Astrocyte (in vitro differentiated cells and primary cell): ENCODE data around the gene ZBTB7B. TPM values are rescaled to one million over a fixed set of nuclear protein-coding genes. Genes with fewer than 3 reads are reported as not detected.

Experiments
- DNase-seq: peaks from one replicate; pipeline ENCODE4 v3.0.0-alpha.2; 2010; ENCODE audit warnings: low read depth
- FAIRE-seq: peaks from 2 replicates; lab custom pipeline; 2011; peaks lifted over from hg19 to GRCh38; lab: Jason Lieb, UNC
- H2AFZ ChIP-seq: 2 replicates; pipeline ENCODE4 v1.6.0; 2012; ENCODE audit warnings: low read depth, low read length, inconsistent platforms
- H3K27ac ChIP-seq: 2 replicates; pipeline ENCODE4 v1.5.1; 2011; ENCODE audit warnings: low read depth, low read length, inconsistent platforms
- H3K27me3 ChIP-seq: 2 replicates; pipeline ENCODE4 v1.6.0; 2011; ENCODE audit warnings: low read length, inconsistent platforms; ENCODE audit not compliant: insufficient read depth
- H3K36me3 ChIP-seq: 2 replicates; pipeline ENCODE4 v1.5.1; 2011; ENCODE audit warnings: low read length, inconsistent platforms; ENCODE audit not compliant: insufficient read depth
- H3K4me1 ChIP-seq: 2 replicates; pipeline ENCODE4 v1.5.1; 2011; ENCODE audit warnings: low read length, inconsistent platforms; ENCODE audit not compliant: insufficient read depth
- H3K4me2 ChIP-seq: 2 replicates; pipeline ENCODE4 v1.6.0; 2012; ENCODE audit warnings: low read length, inconsistent platforms
- H3K4me3 ChIP-seq: 2 replicates; pipeline ENCODE4 v1.5.1; 2011; ENCODE audit warnings: low read depth, mild to moderate bottlenecking, low read length, inconsistent platforms; ENCODE audit not compliant: insufficient read depth
- H3K79me2 ChIP-seq: 2 replicates; pipeline ENCODE4 v1.6.0; 2012; ENCODE audit warnings: mild to moderate bottlenecking, low read length, inconsistent platforms; ENCODE audit not compliant: insufficient read depth
- H3K9ac ChIP-seq: 2 replicates; pipeline ENCODE4 v1.6.0; 2012; ENCODE audit warnings: mild to moderate bottlenecking, low read length, inconsistent platforms
- H3K9me3 ChIP-seq: 2 replicates; pipeline ENCODE4 v1.5.1; 2012; ENCODE audit warnings: low read depth, mild to moderate bottlenecking, low read length, inconsistent platforms; ENCODE audit not compliant: insufficient read depth
- H4K20me1 ChIP-seq: 2 replicates; pipeline ENCODE4 v1.6.0; 2012; ENCODE audit warnings: low read length, inconsistent platforms; ENCODE audit not compliant: insufficient read depth
- H3K27ac Mint-ChIP-seq: one replicate; pipeline ENCODE4 v1.8.0; 2021; ENCODE audit warnings: mild to moderate bottlenecking, mixed read lengths; ENCODE audit not compliant: unreplicated experiment
- H3K27me3 Mint-ChIP-seq: one replicate; pipeline ENCODE4 v1.8.0; 2021; ENCODE audit warnings: low read depth, mixed read lengths; ENCODE audit not compliant: unreplicated experiment
- H3K36me3 Mint-ChIP-seq: one replicate; pipeline ENCODE4 v1.8.0; 2021; ENCODE audit warnings: low read depth, mixed read lengths; ENCODE audit not compliant: unreplicated experiment
- H3K4me1 Mint-ChIP-seq: one replicate; pipeline ENCODE4 v1.8.0; 2021; ENCODE audit warnings: low read depth, mixed read lengths; ENCODE audit not compliant: unreplicated experiment
- H3K4me3 Mint-ChIP-seq: one replicate; pipeline ENCODE4 v1.8.0; 2021; ENCODE audit warnings: mild to moderate bottlenecking, moderate library complexity, mixed read lengths; ENCODE audit not compliant: unreplicated experiment
- H3K9me3 Mint-ChIP-seq: one replicate; pipeline ENCODE4 v1.8.0; 2021; ENCODE audit warnings: mild to moderate bottlenecking, mixed read lengths; ENCODE audit not compliant: unreplicated experiment
- EZH2 ChIP-seq: IDR thresholded peaks from 2 replicates; pipeline ENCODE4 v1.6.1; 2012; ENCODE audit warnings: mild to moderate bottlenecking, low read length, inconsistent platforms; ENCODE audit not compliant: insufficient read depth
- total RNA-seq: library from RNA; stranded (reverse); gene quantifications from 2 replicates; pipeline ENCODE4 v1.2.1, GENCODE V29; 2021
- TF ChIP-seq, protein P1 (sequence below): IDR thresholded peaks from 2 replicates; pipeline ENCODE4 v1.5.1; 2011; ENCODE audit warnings: low read depth, mild to moderate bottlenecking, inconsistent platforms, low read length, moderate library complexity; ENCODE audit not compliant: insufficient read depth

The ZBTB7B gene
- total RNA-seq, 1 donor from 2014 or later: 46.1 TPM

DNA sequence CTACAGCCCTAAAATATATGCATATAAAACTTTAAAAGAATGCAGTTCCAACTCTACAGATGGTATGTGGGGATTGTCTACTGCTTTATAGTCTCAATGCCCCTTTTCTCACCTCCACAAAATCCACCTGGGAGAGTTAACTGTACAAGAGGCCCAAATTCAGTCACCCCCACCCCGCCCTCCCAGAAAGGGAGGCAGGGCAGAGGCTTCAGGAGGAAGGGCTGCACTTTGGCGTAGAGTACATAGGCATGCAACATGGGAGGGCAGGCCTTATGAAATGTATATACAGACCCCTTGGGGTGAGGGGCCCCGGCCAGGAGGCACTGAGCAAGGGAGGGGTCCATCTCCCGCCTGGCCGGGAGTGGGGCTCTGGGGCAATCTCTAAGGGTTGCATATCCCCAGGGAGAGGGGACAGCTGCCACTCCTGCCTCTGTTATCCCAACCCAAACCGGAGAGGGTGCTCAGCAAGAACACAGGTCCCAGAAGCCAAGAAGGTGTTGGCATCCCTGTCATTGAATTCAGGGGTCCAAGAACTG is 39.7 kb upstream of the ZBTB7B start:
- peaks cover 26% of the 10 kb centered on the region for H3K4me1 Mint-ChIP-seq
- Histone ChIP-seq H2AFZ (no peak overlapping the region), H3K9me3 (no peaks in the 10 kb centered on the region), H3K36me3 (peaks cover 40% of the 10 kb centered on the region), H3K4me3 (peak overlapping the region; percentile 75), H4K20me1 (peaks cover 48% of the 10 kb centered on the region), H3K79me2 (peaks cover 60% of the 10 kb centered on the region), H3K9ac (peak overlapping the region; percentile 91), H3K27ac (no peak overlapping the region), H3K4me1 (peaks cover 21% of the 10 kb centered on the region), H3K4me2 (peak overlapping the region; percentile 87), H3K27me3 (no peaks in the 10 kb centered on the region)
- H3K27me3 Mint-ChIP-seq: no peaks in the 10 kb centered on the region
- H3K9me3 Mint-ChIP-seq: no peaks in the 10 kb centered on the region
- DNase-seq: no peak
- no peak for FAIRE-seq
- H3K36me3 Mint-ChIP-seq: peaks cover 19% of the 10 kb centered on the region
- no peak for TF ChIP-seq EZH2
- TF ChIP-seq, protein P1, sequence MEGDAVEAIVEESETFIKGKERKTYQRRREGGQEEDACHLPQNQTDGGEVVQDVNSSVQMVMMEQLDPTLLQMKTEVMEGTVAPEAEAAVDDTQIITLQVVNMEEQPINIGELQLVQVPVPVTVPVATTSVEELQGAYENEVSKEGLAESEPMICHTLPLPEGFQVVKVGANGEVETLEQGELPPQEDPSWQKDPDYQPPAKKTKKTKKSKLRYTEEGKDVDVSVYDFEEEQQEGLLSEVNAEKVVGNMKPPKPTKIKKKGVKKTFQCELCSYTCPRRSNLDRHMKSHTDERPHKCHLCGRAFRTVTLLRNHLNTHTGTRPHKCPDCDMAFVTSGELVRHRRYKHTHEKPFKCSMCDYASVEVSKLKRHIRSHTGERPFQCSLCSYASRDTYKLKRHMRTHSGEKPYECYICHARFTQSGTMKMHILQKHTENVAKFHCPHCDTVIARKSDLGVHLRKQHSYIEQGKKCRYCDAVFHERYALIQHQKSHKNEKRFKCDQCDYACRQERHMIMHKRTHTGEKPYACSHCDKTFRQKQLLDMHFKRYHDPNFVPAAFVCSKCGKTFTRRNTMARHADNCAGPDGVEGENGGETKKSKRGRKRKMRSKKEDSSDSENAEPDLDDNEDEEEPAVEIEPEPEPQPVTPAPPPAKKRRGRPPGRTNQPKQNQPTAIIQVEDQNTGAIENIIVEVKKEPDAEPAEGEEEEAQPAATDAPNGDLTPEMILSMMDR: no peak
- H3K27ac Mint-ChIP-seq: peak overlapping the region; percentile 12
- peak overlapping the region; percentile 69 for H3K4me3 Mint-ChIP-seq

- Histone ChIP-seq H2AFZ (no peak overlapping the region), H3K4me3 (no peak overlapping the region), H3K27ac (no peak overlapping the region), H4K20me1 (peaks cover 56% of the 10 kb centered on the region), H3K36me3 (peaks cover 44% of the 10 kb centered on the region), H3K9ac (peak overlapping the region; percentile 24), H3K27me3 (no peaks in the 10 kb centered on the region), H3K79me2 (peaks cover 67% of the 10 kb centered on the region), H3K4me1 (peaks cover 28% of the 10 kb centered on the region), H3K9me3 (no peaks in the 10 kb centered on the region), H3K4me2 (no peak overlapping the region)
- TF ChIP-seq, protein P1: no peak
- TF ChIP-seq EZH2: no peak
- H3K36me3 Mint-ChIP-seq: peaks cover 14% of the 10 kb centered on the region
- H3K27me3 Mint-ChIP-seq: no peaks in the 10 kb centered on the region
- H3K27ac Mint-ChIP-seq: peak overlapping the region; percentile 48
- DNase-seq: no peak
- no peak for FAIRE-seq
- H3K9me3 Mint-ChIP-seq: no peaks in the 10 kb centered on the region
- H3K4me3 Mint-ChIP-seq: peak overlapping the region; percentile 69
- peaks cover 30% of the 10 kb centered on the region for H3K4me1 Mint-ChIP-seq
Observed at GRCh38 chr1:154963643-154964042, 39.0 kb upstream of the ZBTB7B start.

- no peak overlapping the region for H3K27ac Mint-ChIP-seq
- H3K36me3 ChIP-seq: peaks cover 44% of the 10 kb centered on the region
- no peaks in the 10 kb centered on the region for H3K27me3 Mint-ChIP-seq
- DNase-seq (no peak), FAIRE-seq (no peak)
- H3K27me3 ChIP-seq: no peaks in the 10 kb centered on the region
- no peak overlapping the region for H3K4me2 ChIP-seq
- no peaks in the 10 kb centered on the region for H3K9me3 ChIP-seq
- no peak overlapping the region for H3K4me3 Mint-ChIP-seq
- peaks cover 33% of the 10 kb centered on the region for H3K4me1 Mint-ChIP-seq
- peak overlapping the region; percentile 24 for H3K9ac ChIP-seq
- H2AFZ ChIP-seq: no peak overlapping the region
- H3K79me2 ChIP-seq: peaks cover 72% of the 10 kb centered on the region
- peaks cover 63% of the 10 kb centered on the region for H4K20me1 ChIP-seq
- no peaks in the 10 kb centered on the region for H3K9me3 Mint-ChIP-seq
- no peak overlapping the region for H3K4me3 ChIP-seq
- TF ChIP-seq, protein P1: no peak
- TF ChIP-seq EZH2: no peak
- H3K4me1 ChIP-seq: peaks cover 35% of the 10 kb centered on the region
- no peak overlapping the region for H3K27ac ChIP-seq
- H3K36me3 Mint-ChIP-seq: peaks cover 14% of the 10 kb centered on the region
Observed at GRCh38 chr1:154964359-154964758, 38.2 kb upstream of the ZBTB7B start.
